Keratinocyte (primary cell): ENCODE results near the gene GRAMD1B. TPM values are rescaled to one million over a fixed set of nuclear protein-coding genes. Genes with fewer than 3 reads are reported as not detected.

Experiments
- DNase-seq: peaks from one replicate; pipeline ENCODE4 v3.0.0-alpha.2; 2011; ENCODE audit warnings: low read depth, missing footprints, low spot score
- FAIRE-seq: peaks from 2 replicates; lab custom pipeline; 2011; peaks lifted over from hg19 to GRCh38; lab: Jason Lieb, UNC
- H2AFZ ChIP-seq: 2 replicates; pipeline ENCODE4 v1.6.0; 2012; ENCODE audit warnings: low read length, control low read depth, inconsistent platforms; ENCODE audit not compliant: control insufficient read depth
- H3K27ac ChIP-seq: 2 replicates; pipeline ENCODE4 v1.5.1; 2011; ENCODE audit warnings: low read length; ENCODE audit not compliant: control insufficient read depth, insufficient read depth
- H3K27me3 ChIP-seq: 3 replicates; pipeline ENCODE4 v1.6.0; 2011; ENCODE audit warnings: low read length; ENCODE audit not compliant: control insufficient read depth, insufficient read depth; ENCODE audit errors: extremely low read depth
- H3K36me3 ChIP-seq, 2 experiments: 2 replicates in 1 of 2; 3 replicates in 1 of 2; pipeline ENCODE4 v1.5.1; 2011; ENCODE audit warnings: low read length in 2 of 2, mild to moderate bottlenecking in 1 of 2; ENCODE audit not compliant: control insufficient read depth in 2 of 2, insufficient read depth in 2 of 2; ENCODE audit errors: extremely low read depth in 1 of 2
- H3K4me1 ChIP-seq: 3 replicates; pipeline ENCODE4 v1.5.1; 2011; ENCODE audit warnings: low read length; ENCODE audit not compliant: control insufficient read depth, insufficient read depth; ENCODE audit errors: extremely low read depth
- H3K4me2 ChIP-seq: 3 replicates; pipeline ENCODE4 v1.6.0; 2011; ENCODE audit warnings: low read depth, low read length; ENCODE audit not compliant: control insufficient read depth, insufficient read depth; ENCODE audit errors: extremely low read depth
- H3K4me3 ChIP-seq, 3 experiments: fragments of 200-600 bp in 1 of 3; sonication (generic) in 1 of 3; 2 replicates in 2 of 3; 3 replicates in 1 of 3; pipeline ENCODE4 v1.5.1; 2011 to 2016; ENCODE audit warnings: low read length in 3 of 3, mild to moderate bottlenecking in 3 of 3, control low read depth in 2 of 3, inconsistent platforms in 1 of 3, low read depth in 1 of 3, mixed read lengths in 1 of 3, mixed run types in 1 of 3, moderate library complexity in 1 of 3; ENCODE audit not compliant: control insufficient read depth in 2 of 3, insufficient read depth in 2 of 3; ENCODE audit errors: extremely low read depth in 1 of 3
- H3K79me2 ChIP-seq: 2 replicates; pipeline ENCODE4 v1.6.0; 2012; ENCODE audit warnings: low read length; ENCODE audit not compliant: control insufficient read depth, insufficient read depth
- H3K9ac ChIP-seq: 3 replicates; pipeline ENCODE4 v1.6.0; 2011; ENCODE audit warnings: low read length; ENCODE audit not compliant: control insufficient read depth, insufficient read depth; ENCODE audit errors: extremely low read depth
- H3K9me1 ChIP-seq: 3 replicates; pipeline ENCODE4 v1.6.0; 2011; ENCODE audit warnings: low read length; ENCODE audit not compliant: control insufficient read depth, insufficient read depth; ENCODE audit errors: extremely low read depth
- H3K9me3 ChIP-seq: 2 replicates; pipeline ENCODE4 v1.5.1; 2012; ENCODE audit warnings: low read depth, low read length; ENCODE audit not compliant: control insufficient read depth
- H4K20me1 ChIP-seq: 3 replicates; pipeline ENCODE4 v1.6.0; 2011; ENCODE audit warnings: low read length; ENCODE audit not compliant: control insufficient read depth, insufficient read depth; ENCODE audit errors: extremely low read depth
- CTCF ChIP-seq, 3 experiments: IDR thresholded peaks in 1 of 3; conservative IDR thresholded peaks in 1 of 3; optimal IDR thresholded peaks in 1 of 3; 2 replicates in 2 of 3; 3 replicates in 1 of 3; pipeline versions ENCODE3 to v1.5.1; 2011; ENCODE audit warnings: low read length in 3 of 3, mild to moderate bottlenecking in 3 of 3, moderate library complexity in 2 of 3, control low read depth in 1 of 3, inconsistent platforms in 1 of 3; ENCODE audit not compliant: insufficient read depth in 2 of 3; ENCODE audit errors: extremely low read depth in 1 of 3
- EZH2 ChIP-seq: IDR thresholded peaks from one replicate; pipeline ENCODE4 v1.6.1; 2012; ENCODE audit warnings: inconsistent platforms, mild to moderate bottlenecking, low read length, moderate library complexity
- dilution Hi-C: fragments of 300-500 bp; cut with MboI; formaldehyde crosslinking; loops from one replicate; pipeline ENCODE4 v1.7.0; 2020; ENCODE audit warnings: low sequenced_read_pairs; ENCODE audit not compliant: extremely low pct_ligation_motif_present
- polyA plus RNA-seq, 5 experiments: library from polyadenylated mRNA; depleted of rRNA in 3 of 5; stranded (reverse) in 3 of 5; stranded (forward) in 1 of 5; unstranded in 1 of 5; fragments of >200 nt; gene quantifications; 1 replicate in 1 of 5; 2 replicates in 3 of 5; 3 replicates in 1 of 5; pipeline versions ENCODE4 v1.2.1 to v1.2.3, GENCODE V29; 2011 to 2012; ENCODE audit warnings: missing spikeins in 2 of 5, low read depth in 1 of 5, low replicate concordance in 1 of 5

The GRAMD1B gene
- polyA plus RNA-seq, 1 donor (not counting 4 experiments of a cell fraction or from before 2014, with no cell fraction given) = 0.04 TPM

- Histone ChIP-seq H3K4me1 (no peaks in the 10 kb centered on the region), H3K79me2 (no peaks in the 10 kb centered on the region), H3K9me1 (no peaks in the 10 kb centered on the region), H3K36me3 (no peaks in the 10 kb centered on the region), H3K9ac (no peak overlapping the region), H3K27me3 (no peaks in the 10 kb centered on the region), H3K4me2 (no peak overlapping the region), H3K4me3 (no peak overlapping the region), H4K20me1 (no peaks in the 10 kb centered on the region), H3K9me3 (no peaks in the 10 kb centered on the region), H3K27ac (no peak overlapping the region), H2AFZ (no peak overlapping the region)
- TF ChIP-seq CTCF (optimal IDR thresholded peaks at IDR 0.05 in 1 of 3, IDR thresholded peaks at IDR 0.05 in 1 of 3, conservative IDR thresholded peaks at IDR 0.05 in 1 of 3; ENCODE audit: extremely low read depth in 1 of 3, insufficient read depth in 2 of 3, low read length in 3 of 3) (no peak), EZH2 (no peak)
- FAIRE-seq = peak; percentile 26
- DNase-seq = no peak
- dilution Hi-C loops = no loop called here
Observed at GRCh38 chr11:123493349-123494063, 63.4 kb downstream of the GRAMD1B start.

GRCh38 chr11:123494195-123495050 is 64.4 kb downstream of the GRAMD1B start:
- FAIRE-seq = no peak
- no peak overlapping the region for H3K27ac ChIP-seq
- no peak overlapping the region for H3K4me2 ChIP-seq
- no peak for DNase-seq
- H3K4me3 ChIP-seq = no peak overlapping the region
- H3K27me3 ChIP-seq = no peaks in the 10 kb centered on the region
- TF ChIP-seq CTCF (optimal IDR thresholded peaks at IDR 0.05 in 1 of 3, IDR thresholded peaks at IDR 0.05 in 1 of 3, conservative IDR thresholded peaks at IDR 0.05 in 1 of 3; ENCODE audit: extremely low read depth in 1 of 3, insufficient read depth in 2 of 3, low read length in 3 of 3) = no peak
- TF ChIP-seq EZH2 = no peak
- no peak overlapping the region for H3K9ac ChIP-seq
- dilution Hi-C loops = no loop called here
- no peaks in the 10 kb centered on the region for H3K4me1 ChIP-seq
- H3K79me2 ChIP-seq = no peaks in the 10 kb centered on the region
- no peak overlapping the region for H2AFZ ChIP-seq
- no peaks in the 10 kb centered on the region for H3K9me3 ChIP-seq
- no peaks in the 10 kb centered on the region for H4K20me1 ChIP-seq
- H3K36me3 ChIP-seq = no peaks in the 10 kb centered on the region
- H3K9me1 ChIP-seq = no peaks in the 10 kb centered on the region
